Measurements from ENCODE around the gene CHRNB4. TPM values are rescaled to one million over a fixed set of nuclear protein-coding genes. Genes with fewer than 3 reads are reported as not detected.
A peak's percentile ranks its signal among the peaks of the same experiment; 100 is the strongest.

CHRNB4 gene
- total RNA-seq, 1 donor from 2014 or later, result 0.10 TPM

GRCh38 chr15:78645009-78645408, 4.0 kb upstream of the CHRNB4 start:
- Mint-ChIP-seq H3K9me3 (ENCODE audit: low read depth) (no peaks in the 10 kb centered on the region), H3K27me3 (ENCODE audit: low read depth) (no peaks in the 10 kb centered on the region), H3K4me1 (ENCODE audit: low read depth) (peaks cover 4% of the 10 kb centered on the region), H3K36me3 (ENCODE audit: low read depth) (no peaks in the 10 kb centered on the region), H3K27ac (ENCODE audit: unreplicated experiment) (no peak overlapping the region), H3K4me3 (ENCODE audit: unreplicated experiment) (no peak overlapping the region)
- DNase-seq (ENCODE audit: low spot score), result no peak
- TF ChIP-seq CTCF (IDR thresholded peaks at IDR 0.05), result no peak

- TF ChIP-seq CTCF (IDR thresholded peaks at IDR 0.05), result no peak
- Mint-ChIP-seq H3K9me3 (ENCODE audit: low read depth) (no peaks in the 10 kb centered on the region), H3K4me1 (ENCODE audit: low read depth) (peaks cover 4% of the 10 kb centered on the region), H3K4me3 (ENCODE audit: unreplicated experiment) (no peak overlapping the region), H3K36me3 (ENCODE audit: low read depth) (no peaks in the 10 kb centered on the region), H3K27ac (ENCODE audit: unreplicated experiment) (no peak overlapping the region), H3K27me3 (ENCODE audit: low read depth) (no peaks in the 10 kb centered on the region)
- DNase-seq (ENCODE audit: low spot score), result no peak
Observed at GRCh38 chr15:78642331-78642730, 1.3 kb upstream of the CHRNB4 start.

GRCh38 chr15:78641749-78642275, 802 bp upstream of the CHRNB4 start:
- no peak for DNase-seq (ENCODE audit: low spot score)
- H3K9me3 Mint-ChIP-seq (ENCODE audit: low read depth), result no peaks in the 10 kb centered on the region
- H3K4me1 Mint-ChIP-seq (ENCODE audit: low read depth), result peaks cover 4% of the 10 kb centered on the region
- no peak overlapping the region for H3K27ac Mint-ChIP-seq (ENCODE audit: unreplicated experiment)
- H3K36me3 Mint-ChIP-seq (ENCODE audit: low read depth), result no peaks in the 10 kb centered on the region
- H3K4me3 Mint-ChIP-seq (ENCODE audit: unreplicated experiment), result peak overlapping the region; percentile 65
- H3K27me3 Mint-ChIP-seq (ENCODE audit: low read depth), result peaks cover 5% of the 10 kb centered on the region
- no peak for TF ChIP-seq CTCF (IDR thresholded peaks at IDR 0.05)

GRCh38 chr15:78640527-78641101, 396 bp downstream of the CHRNB4 start:
- H3K4me1 Mint-ChIP-seq (ENCODE audit: low read depth), result peaks cover 4% of the 10 kb centered on the region
- no peaks in the 10 kb centered on the region for H3K9me3 Mint-ChIP-seq (ENCODE audit: low read depth)
- no peak for TF ChIP-seq CTCF (IDR thresholded peaks at IDR 0.05)
- no peak for DNase-seq (ENCODE audit: low spot score)
- no peak overlapping the region for H3K27ac Mint-ChIP-seq (ENCODE audit: unreplicated experiment)
- peaks cover 16% of the 10 kb centered on the region for H3K27me3 Mint-ChIP-seq (ENCODE audit: low read depth)
- H3K36me3 Mint-ChIP-seq (ENCODE audit: low read depth), result no peaks in the 10 kb centered on the region
- H3K4me3 Mint-ChIP-seq (ENCODE audit: unreplicated experiment), result peak overlapping the region; percentile 64

GRCh38 chr15:78638658-78639314, 2.2 kb downstream of the CHRNB4 start:
- Mint-ChIP-seq H3K27ac (ENCODE audit: unreplicated experiment) (no peak overlapping the region), H3K4me3 (ENCODE audit: unreplicated experiment) (no peak overlapping the region), H3K4me1 (ENCODE audit: low read depth) (peaks cover 4% of the 10 kb centered on the region), H3K9me3 (ENCODE audit: low read depth) (no peaks in the 10 kb centered on the region), H3K27me3 (ENCODE audit: low read depth) (peaks cover 17% of the 10 kb centered on the region), H3K36me3 (ENCODE audit: low read depth) (no peaks in the 10 kb centered on the region)
- no peak for DNase-seq (ENCODE audit: low spot score)
- TF ChIP-seq CTCF (IDR thresholded peaks at IDR 0.05), result peak; percentile 88
